GM12865 (cell line): ENCODE data around the gene JAKMIP1.

Experiments used
- DNase-seq: peaks from one replicate; pipeline ENCODE4 v3.0.0; 2010; ENCODE audit warnings: low read depth
- H3K4me3 ChIP-seq: 2 replicates; pipeline ENCODE4 v1.5.1; 2011; ENCODE audit warnings: mild to moderate bottlenecking, low read depth, low read length, control low read depth
- TF ChIP-seq, protein P1 (sequence below): IDR thresholded peaks from 2 replicates; pipeline ENCODE4 v1.5.1; 2011; ENCODE audit warnings: low read length, control low read depth, low read depth, inconsistent platforms; ENCODE audit not compliant: insufficient read depth; ENCODE audit errors: missing control alignments

Gene JAKMIP1

DNA sequence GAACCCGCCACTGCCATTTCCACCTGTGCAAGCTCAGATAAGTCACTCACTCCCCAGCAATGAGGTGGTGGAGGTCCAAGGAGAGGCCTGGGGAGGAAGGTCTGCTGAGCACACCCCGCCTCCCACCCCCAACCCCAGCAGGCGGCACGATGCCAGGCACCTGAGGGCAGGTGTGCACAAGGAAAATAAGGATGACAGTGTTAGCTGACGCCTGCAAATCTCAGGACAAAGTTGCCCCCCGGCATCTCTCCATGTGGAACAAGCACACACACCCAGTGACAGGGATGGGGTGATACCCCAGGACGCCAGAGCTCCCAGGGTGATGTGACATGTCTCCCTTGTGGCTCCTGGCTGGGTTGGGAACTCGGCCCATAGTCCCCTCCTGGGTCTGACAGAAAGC is 9.9 kb downstream of the JAKMIP1 start:
- TF ChIP-seq, protein P1, sequence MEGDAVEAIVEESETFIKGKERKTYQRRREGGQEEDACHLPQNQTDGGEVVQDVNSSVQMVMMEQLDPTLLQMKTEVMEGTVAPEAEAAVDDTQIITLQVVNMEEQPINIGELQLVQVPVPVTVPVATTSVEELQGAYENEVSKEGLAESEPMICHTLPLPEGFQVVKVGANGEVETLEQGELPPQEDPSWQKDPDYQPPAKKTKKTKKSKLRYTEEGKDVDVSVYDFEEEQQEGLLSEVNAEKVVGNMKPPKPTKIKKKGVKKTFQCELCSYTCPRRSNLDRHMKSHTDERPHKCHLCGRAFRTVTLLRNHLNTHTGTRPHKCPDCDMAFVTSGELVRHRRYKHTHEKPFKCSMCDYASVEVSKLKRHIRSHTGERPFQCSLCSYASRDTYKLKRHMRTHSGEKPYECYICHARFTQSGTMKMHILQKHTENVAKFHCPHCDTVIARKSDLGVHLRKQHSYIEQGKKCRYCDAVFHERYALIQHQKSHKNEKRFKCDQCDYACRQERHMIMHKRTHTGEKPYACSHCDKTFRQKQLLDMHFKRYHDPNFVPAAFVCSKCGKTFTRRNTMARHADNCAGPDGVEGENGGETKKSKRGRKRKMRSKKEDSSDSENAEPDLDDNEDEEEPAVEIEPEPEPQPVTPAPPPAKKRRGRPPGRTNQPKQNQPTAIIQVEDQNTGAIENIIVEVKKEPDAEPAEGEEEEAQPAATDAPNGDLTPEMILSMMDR = no peak
- H3K4me3 ChIP-seq = no peak overlapping the region
- DNase-seq = no peak

DNA sequence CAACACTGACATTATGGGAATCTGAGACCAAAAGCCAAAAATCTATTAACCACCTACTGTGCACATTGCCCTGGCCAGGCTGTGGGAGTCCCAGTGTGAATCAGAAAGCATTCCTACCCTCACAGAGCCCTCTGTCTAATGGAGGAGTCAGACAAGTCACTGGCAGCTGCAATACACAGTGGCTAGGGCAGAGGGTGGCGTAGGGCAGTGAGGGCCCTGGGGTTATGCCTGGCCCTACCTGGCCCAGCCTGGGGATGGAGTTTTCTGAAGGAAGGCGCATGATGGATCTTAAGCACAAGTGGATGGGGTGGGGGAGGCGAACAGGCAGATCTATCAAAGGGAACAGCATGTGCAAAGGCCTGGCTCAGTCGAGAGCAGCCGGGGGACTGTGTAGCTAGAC is 10.8 kb downstream of the JAKMIP1 start:
- H3K4me3 ChIP-seq = no peak overlapping the region
- no peak for DNase-seq
- TF ChIP-seq, protein P1 = no peak

DNA sequence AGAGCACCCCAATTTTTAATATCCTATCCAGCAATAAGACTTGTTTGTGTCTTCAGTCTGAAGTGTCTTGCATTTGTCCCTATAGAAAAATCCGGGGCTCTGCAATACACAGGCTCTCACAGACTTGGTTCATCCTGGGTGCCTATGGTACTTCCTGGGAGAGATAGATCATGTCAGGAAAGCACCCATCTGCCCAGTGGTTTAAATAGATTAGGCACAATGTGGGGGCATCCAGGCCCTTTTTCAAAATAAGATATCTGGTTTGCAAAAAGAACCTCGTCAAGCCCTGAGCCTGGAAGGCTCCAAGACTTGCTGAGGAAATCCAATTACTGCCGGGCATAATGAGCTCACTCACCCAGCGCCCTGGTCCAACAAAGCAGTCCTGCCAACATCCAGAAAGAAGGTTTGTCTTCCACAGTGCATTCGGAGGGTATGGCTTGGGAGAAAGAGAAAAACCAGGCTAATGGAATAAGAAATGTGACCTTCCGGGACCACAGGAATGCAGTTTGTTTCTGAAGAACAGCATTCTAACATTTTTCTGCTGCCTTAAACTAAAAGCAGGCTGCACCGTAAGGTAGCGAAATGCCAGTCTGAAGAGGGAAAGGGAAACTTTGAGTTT is 11.6 kb downstream of the JAKMIP1 start:
- TF ChIP-seq, protein P1 = no peak

DNA sequence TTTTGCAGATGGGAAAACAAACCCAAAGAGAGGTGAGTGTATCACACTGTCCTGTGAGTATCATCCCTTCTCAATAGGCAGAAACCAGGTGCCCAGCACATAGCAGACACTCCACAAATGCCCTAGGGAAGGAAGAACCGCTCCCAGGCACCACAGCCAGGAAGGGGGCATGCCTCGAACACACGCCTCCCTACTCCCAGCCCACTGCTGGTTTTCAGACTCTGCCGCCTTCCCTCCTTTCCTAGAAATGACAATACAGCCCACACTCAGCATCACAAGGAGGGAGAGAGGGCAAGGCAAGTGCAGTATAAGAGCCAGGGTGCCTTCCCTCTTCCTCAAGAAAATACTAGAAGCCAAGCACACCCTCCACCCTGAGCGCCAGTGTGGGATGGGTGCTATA is 16.2 kb downstream of the JAKMIP1 start:
- peak; percentile 40 for DNase-seq
- TF ChIP-seq, protein P1 = no peak
- no peak overlapping the region for H3K4me3 ChIP-seq

More for the DNA sequence above, 11.6 kb downstream of the JAKMIP1 start:
- no peak overlapping the region for H3K4me3 ChIP-seq
- no peak for DNase-seq

DNA sequence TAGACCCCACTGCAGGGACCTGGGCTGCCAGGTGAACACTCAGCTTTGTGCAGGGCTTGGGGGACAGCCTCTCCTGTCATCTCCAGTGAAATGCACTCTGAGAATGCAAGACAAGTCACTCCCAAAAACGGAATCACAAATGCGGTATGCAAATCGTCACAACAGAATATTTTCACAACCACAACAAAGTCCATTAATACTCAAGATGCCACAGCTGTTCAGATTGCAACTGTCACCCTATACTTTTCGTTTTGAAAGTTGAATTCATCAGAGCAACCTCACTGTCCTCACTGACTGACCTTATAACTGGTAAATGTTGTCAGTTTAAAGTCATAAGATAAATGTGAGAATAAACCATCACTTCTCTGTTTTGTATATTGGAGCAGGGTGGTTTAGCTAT is 16.6 kb downstream of the JAKMIP1 start:
- H3K4me3 ChIP-seq = no peak overlapping the region
- DNase-seq = peak; percentile 94
- TF ChIP-seq, protein P1 = no peak

DNA sequence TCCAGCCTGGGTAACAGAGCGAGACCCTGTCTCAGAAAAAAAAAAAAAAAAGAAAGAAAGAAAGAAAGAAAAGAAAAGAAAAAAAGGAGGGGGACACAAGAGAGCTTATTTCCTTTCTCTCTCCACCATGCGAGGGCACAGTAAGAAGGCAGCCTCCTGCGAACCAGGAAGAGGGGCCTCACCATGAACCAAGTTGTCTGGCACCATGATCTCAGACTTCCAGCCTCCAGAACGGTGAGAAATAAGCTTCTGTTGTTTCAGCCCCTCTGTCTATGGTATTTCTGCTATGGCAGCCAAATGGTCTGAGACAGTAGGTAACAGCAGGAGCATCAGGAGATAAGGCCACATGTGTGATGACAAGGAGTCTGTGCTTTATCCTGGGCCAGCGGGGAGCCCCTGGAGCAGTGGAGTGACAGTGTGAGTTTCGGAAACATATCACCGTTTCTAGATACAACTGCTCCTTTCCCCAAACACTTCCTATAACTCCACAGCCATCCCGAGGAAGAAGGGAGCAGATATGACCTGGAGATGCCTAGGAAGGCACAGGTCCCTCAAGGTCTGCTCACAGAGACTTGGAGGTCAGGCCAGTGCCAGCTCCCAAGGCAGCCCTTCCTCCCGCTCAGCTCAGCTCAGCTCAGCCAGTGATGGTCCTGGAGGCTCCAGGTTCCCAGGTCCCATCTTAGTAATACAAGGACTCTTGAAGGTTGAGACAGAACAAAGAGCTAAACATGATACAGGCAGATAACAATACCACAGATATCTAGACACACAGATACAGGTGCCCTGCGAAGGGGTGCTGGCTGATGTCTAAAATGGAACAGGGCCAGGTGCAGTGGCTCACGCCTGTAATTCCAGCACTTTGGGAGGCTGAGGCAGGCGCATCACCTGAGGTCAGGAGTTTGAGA is 17.7 kb downstream of the JAKMIP1 start:
- TF ChIP-seq, protein P1 = no peak
- no peak for DNase-seq
- H3K4me3 ChIP-seq = no peak overlapping the region
